ENCODE results near the gene TSHR.
"Not testable (repeated sequence)": the region's sequence is repeated elsewhere in the genome, so short reads cannot be mapped to it uniquely, and the experiment has no call there.

The TSHR gene

GRCh38 chr14:80951491-80951890 is 3.9 kb upstream of the TSHR start:
- no peak for DNase-seq (ENCODE audit: low read depth in 2 of 2)

GRCh38 chr14:80953211-80953610 is 2.2 kb upstream of the TSHR start:
- DNase-seq (ENCODE audit: low read depth in 2 of 2), result not testable (repeated sequence)

GRCh38 chr14:80954687-80955299 is 628 bp upstream of the TSHR start:
- DNase-seq (ENCODE audit: low read depth in 2 of 2), result peak; percentile 51 to 70

- DNase-seq (ENCODE audit: low read depth in 2 of 2), result no peak
Measured at GRCh38 chr14:80956102-80956501, 681 bp downstream of the TSHR start.

GRCh38 chr14:80956922-80957321 is 1.5 kb downstream of the TSHR start:
- DNase-seq (ENCODE audit: low read depth in 2 of 2), result no peak

- no peak for DNase-seq (ENCODE audit: low read depth in 2 of 2)
Measured at GRCh38 chr14:80957613-80958012, 2.2 kb downstream of the TSHR start.

- no peak for DNase-seq (ENCODE audit: low read depth in 2 of 2)
Measured at GRCh38 chr14:80958226-80958625, 2.8 kb downstream of the TSHR start.

GRCh38 chr14:80958939-80959338 is 3.5 kb downstream of the TSHR start:
- no peak for DNase-seq (ENCODE audit: low read depth in 2 of 2)

GRCh38 chr14:80959496-80959895 is 4.1 kb downstream of the TSHR start:
- DNase-seq (ENCODE audit: low read depth in 2 of 2), result peak in 1 of 2 experiments; percentile 21

- no peak for DNase-seq (ENCODE audit: low read depth in 2 of 2)
Measured at GRCh38 chr14:80965037-80965436, 9.6 kb downstream of the TSHR start.

- no peak for DNase-seq (ENCODE audit: low read depth in 2 of 2)
Measured at GRCh38 chr14:80973931-80974641, 18.7 kb downstream of the TSHR start.

GRCh38 chr14:80974679-80975078 is 19.3 kb downstream of the TSHR start:
- DNase-seq (ENCODE audit: low read depth in 2 of 2), result no peak

GRCh38 chr14:80977221-80977620 is 21.8 kb downstream of the TSHR start:
- no peak for DNase-seq (ENCODE audit: low read depth in 2 of 2)

- no peak for DNase-seq (ENCODE audit: low read depth in 2 of 2)
Measured at GRCh38 chr14:80978403-80978802, 23.0 kb downstream of the TSHR start.

GRCh38 chr14:80979951-80980350 is 24.5 kb downstream of the TSHR start:
- no peak for DNase-seq (ENCODE audit: low read depth in 2 of 2)

- no peak for DNase-seq (ENCODE audit: low read depth in 2 of 2)
Measured at GRCh38 chr14:80981156-80981555, 25.7 kb downstream of the TSHR start.

GRCh38 chr14:80981673-80982072 is 26.3 kb downstream of the TSHR start:
- no peak for DNase-seq (ENCODE audit: low read depth in 2 of 2)

- no peak for DNase-seq (ENCODE audit: low read depth in 2 of 2)
Measured at GRCh38 chr14:80982711-80983110, 27.3 kb downstream of the TSHR start.

GRCh38 chr14:80987235-80988032 is 32.0 kb downstream of the TSHR start:
- peak; percentile 34 to 57 for DNase-seq (ENCODE audit: low read depth in 2 of 2)

- DNase-seq (ENCODE audit: low read depth in 2 of 2), result no peak
Measured at GRCh38 chr14:80988192-80988591, 32.8 kb downstream of the TSHR start.

- DNase-seq (ENCODE audit: low read depth in 2 of 2), result no peak
Measured at GRCh38 chr14:80988735-80989429, 33.5 kb downstream of the TSHR start.

- DNase-seq (ENCODE audit: low read depth in 2 of 2), result no peak
Measured at GRCh38 chr14:80992580-80992979, 37.2 kb downstream of the TSHR start.
